GM19238 (cell line): ENCODE data around the gene TRMT1.
A peak's percentile ranks its signal among the peaks of the same experiment; 100 is the strongest.

ENCODE experiments used
- DNase-seq: peaks from one replicate; pipeline ENCODE4 v3.0.0; 2011; ENCODE audit warnings: low spot score; ENCODE audit not compliant: insufficient read length

The TRMT1 gene

DNA sequence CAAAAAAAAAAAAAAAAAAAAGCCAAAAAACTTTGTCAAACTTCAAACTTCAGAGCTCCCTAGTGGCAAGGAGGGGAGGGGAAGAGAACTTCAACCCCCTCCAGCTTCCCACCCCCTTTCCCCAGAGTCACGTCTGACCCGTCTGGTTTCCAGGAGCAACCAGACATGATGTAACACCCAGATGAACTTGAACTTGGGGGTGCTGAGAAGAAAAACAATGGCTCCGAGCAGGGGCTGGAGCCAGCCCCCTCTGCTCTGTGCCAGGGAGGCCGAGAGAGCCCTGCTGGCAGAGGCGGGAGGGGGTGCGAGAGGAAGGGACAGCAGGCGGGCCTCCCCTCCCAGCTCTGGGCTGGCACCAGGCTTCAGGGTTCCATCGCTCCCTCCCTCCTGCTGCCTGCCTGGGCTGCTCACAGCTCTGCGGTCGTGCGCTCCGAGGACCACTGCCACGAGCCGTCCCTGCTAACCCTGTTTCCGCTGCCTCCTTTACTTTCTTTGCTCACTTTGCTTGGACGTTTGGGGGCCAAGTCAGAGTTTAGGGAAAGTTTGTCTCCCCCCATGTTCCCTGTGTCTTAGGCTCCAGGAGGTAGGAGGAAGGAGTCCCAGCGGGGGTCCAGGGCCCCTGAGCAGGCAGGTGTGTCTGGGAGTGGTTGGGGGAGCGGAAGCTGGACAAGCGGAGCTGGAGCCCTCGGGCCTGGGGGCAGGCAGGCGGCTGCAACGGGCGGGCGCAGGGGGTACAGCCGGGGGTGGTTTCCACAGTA is 25.0 kb downstream of the TRMT1 start:
- DNase-seq, result no peak

DNA sequence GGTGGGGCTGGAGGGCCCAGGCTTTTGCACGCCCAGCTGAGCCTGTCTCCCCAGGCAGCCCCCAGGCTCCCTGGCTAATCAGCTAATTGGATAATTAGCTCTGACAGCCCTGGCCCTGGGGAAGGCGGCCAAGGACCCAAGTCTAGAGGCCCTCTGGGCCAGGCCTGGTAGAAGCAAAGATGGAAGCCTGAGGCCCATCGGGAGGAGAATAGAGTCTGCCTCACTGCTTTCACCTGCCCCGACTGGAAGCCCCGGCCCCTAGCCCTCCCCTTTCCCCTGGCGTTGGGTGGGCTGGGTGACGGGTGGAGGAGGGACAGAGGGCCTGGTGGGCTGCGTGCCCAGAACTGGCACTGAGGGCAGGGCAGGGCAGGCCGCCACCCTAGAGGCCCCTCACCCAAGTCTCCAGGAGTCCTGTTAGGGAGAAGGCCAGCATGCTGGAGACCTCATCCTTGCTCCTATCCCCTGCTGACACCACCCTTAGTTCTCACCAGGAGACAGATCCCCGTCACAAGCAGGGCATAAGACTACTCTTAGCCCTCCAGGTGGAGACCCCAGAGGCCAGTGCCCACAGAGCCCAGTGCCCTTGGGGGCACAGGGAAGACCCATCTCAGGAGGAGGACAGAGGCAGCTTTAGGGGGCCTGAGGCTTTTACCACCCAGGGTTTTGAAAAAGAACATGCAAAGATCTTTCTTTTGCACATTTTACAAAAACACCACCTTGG is 25.9 kb downstream of the TRMT1 start:
- no peak for DNase-seq

DNA sequence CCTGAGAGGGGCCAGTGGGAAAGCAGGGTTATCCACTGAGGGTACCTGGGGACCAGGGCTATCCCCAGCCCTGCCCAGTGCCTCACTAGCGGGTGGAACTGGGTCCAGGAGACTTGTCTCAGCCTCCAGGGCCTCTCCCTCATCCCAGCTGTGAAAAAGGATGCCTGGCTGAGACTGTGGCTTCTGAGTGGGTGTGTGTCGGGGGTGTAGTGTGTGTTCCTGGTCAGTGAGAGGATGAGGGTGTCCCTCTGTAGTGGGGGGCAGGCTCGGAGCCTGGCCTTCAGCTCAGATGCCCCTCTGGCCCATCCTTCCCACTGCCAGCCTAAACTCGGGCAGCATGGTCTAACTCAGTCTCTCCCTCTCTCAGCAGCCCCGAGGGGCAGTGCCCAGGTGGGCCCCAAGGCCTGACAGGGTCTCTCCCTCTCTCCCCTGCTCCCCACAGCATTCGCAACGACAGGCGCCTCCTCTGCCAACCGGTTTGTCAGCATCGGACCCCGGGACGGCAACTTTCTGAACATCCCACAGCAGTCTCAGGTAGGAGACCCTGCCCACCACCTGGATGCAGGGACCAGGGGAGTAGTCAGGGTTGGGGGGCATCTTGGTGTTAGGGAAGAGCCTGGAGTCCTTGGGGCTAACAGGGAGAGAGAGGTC is 26.6 kb downstream of the TRMT1 start:
- DNase-seq, result no peak

DNA sequence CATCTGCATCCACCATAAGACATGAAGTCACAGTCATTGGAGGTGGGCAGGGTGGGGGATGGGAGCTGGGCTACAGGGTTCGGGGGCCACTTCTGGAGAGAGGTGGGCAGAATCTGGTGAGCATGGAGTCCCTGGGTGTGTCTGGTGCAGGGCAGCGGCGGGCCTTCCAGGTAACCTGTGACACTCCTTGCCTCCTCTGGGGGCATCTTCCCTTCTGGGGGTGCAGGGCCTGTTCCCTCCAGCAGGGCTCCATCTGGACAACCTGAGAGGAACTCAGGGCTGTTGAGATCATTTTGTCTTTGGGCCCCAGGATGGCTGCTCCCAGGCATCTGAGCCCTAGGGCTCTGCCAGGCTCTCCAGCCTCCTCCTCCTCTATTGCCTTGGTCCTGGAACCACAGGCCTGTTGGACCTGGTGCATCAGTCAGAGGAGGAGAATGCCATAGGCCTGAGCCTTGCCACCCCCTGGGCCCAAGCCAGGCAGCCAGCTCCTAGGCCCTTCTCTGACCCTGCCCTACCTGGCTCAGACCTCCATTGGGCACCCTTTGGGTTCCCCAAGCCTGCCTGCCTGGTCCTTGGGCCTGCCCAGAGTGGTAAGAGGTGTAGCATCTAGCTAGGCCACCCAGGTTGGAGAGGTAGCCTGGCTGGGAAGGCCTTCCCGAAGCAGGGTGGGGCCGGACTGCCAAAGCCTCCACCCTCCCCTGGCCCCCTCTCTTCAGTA is 27.2 kb downstream of the TRMT1 start:
- DNase-seq, result peak; percentile 62

DNA sequence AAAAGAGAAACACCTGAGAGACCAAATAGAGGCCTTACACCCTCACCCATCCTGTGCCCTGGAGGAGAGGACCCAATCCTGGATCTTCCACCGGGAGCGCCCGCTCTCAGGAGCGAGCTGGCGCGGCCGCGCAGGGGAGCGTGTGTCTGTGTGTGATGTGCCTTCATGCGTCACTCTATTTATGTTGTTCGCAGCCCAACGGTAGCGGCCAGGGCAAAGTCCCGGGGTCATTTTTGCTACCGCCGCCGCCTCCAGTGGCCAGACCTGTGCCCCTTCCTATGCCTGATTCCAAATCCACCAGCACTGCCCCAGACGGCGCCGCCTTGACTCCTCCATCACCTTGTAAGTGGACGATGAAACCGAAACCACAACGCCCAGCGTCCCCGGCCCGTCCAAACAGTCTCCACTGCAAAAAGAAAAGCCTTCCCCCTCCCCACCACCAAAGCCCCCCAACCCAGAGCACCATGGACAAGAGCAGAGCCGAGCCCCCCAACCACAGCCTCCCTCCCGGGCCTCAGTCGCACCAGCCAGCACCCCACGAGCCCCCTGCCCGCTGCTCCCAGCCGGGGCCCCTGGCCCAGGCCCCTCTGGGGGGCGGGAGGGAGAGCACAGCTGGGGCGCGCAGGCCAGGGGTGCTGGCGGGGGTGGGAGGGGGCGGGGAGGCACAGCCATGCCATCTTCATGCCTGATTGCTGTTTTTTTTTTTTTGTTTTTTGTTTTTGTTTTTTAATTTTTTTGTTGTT is 28.6 kb downstream of the TRMT1 start:
- no peak for DNase-seq

DNA sequence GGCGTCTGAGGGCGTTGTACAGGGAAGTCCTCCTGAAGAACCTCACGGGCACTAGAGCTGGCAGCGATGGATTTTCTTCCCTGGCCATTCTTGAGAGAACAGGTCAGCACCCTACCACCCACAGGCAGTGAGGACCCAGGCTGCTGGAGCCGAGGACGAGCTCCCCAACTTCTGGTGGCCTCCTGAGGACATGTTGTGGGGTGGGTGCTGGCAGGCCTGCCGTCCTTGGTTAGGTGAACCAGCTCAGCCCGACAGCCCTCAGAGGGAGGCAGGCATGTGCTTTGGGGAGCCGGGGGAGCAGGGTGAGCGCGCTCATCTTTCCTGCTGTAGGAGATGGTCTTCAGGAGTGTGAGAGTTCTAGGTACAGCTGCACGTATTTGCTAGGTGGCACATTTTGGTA is 29.2 kb downstream of the TRMT1 start:
- DNase-seq, result no peak

DNA sequence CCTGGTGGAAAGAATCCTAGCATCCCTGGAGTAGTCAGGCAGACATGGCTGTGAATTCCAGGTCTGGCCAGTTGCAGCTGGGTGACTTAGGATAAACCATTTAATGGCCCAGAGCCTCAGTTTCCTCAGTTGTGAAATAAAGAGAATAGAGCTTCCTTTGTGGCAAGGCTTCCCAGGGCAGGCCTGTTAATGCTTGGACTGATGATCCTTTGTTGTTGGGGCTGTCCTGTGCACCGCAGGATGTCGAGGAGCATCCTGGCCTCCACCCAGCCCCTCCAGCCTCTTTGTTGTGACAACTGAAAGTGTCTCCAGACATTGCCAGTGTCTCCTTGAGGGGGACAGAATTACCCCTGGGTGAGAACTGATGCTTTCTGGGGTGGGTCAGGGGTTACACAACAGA is 30.2 kb downstream of the TRMT1 start:
- DNase-seq, result no peak

DNA sequence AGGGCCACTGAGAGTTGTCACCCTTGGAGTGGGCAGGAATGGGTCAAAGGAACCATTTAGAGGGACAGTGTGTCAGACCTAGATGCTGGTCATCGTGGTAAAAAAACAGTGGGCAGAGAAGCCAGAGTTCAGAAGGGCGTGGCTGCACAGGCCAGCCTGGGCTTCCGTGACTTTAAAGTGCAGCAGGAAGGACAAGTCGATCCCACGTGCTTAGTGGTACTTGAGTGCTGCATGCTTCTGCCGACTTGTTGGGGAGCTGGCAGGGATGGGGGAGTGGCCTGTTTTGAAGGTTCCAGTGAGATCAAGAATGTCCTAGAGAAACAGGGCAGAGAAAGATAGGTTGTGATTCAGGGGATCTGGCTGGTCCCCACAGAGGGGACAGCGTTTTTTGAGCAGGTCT is 30.9 kb downstream of the TRMT1 start:
- no peak for DNase-seq

DNA sequence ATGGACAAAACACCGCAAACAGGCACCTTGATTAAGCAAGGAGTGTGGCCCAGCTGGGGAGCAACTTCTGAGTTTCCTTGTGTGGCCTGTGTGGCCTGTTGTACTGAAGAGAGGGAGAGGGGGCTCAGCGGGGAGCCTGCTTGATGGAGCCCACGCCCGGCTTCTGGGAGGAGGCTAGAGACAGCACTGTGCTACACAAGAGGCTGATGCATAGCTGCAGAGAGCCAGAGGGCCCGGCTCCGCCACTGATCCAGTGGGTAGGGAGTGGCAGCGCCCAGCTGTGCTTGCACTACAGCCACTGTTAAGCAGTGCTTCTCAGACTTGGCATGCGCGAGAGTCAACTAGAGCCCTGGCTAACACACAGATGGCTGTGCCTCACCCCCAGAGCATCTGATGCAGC is 32.9 kb downstream of the TRMT1 start:
- no peak for DNase-seq

DNA sequence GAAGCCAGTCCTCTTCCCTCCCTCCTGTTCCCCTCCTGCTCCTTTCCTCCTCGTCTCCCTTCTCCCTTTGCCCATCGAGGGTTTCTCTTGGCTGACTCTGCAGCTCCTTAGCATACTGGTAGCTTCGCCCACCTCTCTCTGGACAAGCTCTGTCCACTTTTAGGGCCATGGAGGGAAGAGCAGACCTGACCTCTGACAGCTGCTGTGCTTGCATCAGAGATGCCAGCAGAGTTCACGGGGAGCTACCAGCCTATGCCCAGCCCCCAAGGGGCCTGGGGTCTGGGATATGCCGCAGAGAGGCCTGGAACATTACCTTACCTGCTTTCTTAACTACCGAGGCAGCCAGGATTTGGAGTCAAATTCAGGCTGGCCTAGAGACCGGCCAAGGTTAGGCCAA is 33.5 kb downstream of the TRMT1 start:
- DNase-seq, result no peak

DNA sequence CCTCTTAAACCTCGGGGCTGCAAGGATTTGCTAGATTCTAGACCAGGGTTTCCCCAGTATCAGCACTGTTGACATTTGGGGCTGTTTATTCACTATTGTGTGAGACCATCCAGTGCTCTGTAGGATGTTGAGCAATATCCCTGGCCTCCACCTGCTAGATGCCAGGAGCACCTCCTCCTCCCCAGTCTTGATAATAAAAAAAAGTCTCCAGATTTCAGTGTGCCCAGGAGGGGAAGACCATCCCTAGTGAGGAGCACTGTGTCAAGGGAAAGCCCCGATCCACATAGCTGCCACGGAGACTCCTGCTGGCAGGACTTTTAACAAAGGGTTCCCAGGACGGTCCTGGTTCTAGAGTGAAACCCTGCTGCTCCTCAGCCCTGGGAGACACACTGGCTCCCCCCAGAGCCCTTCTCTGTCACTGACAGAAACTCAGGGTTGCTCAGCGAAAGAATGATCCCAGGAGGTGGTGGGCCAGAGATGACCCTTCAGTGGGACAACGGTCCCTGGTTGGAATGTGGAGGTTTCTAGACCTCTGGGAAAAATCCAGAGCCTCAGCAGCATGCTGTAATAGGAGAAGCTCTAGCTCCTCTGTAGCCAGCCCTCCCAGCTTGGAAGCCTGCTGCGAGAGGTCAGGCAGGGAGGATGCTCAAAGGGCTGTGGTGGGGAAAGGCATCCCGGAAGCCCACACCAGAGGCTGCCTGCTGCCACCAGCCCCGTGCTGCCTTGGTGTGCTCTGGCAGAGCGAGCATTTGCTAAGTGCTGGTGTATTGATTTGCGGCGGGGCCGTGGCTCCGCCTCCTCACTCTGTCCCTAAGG is 34.1 kb downstream of the TRMT1 start:
- DNase-seq, result no peak

DNA sequence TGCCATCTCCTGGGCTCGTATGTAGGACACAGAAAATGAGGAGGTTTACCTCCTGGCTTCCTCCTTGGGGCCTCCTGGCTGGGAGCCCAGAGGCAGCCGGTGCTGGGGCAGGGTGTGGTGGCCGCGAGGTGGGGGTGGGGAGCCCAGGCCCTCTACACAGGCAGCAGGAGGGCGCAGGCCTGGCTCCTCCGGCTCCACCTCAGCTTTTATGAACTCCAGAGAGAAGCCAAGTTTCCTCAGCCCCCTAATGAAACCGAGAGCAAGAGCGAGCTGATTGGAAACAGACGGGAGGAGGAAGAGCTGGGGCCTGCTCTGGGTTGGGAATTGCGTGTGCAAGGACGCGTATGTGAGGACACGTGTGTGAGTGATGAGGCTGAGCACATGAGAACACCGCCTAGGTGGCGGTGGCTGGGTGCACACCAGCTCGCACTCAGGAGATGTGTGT is 37.0 kb downstream of the TRMT1 start:
- DNase-seq, result no peak

DNA sequence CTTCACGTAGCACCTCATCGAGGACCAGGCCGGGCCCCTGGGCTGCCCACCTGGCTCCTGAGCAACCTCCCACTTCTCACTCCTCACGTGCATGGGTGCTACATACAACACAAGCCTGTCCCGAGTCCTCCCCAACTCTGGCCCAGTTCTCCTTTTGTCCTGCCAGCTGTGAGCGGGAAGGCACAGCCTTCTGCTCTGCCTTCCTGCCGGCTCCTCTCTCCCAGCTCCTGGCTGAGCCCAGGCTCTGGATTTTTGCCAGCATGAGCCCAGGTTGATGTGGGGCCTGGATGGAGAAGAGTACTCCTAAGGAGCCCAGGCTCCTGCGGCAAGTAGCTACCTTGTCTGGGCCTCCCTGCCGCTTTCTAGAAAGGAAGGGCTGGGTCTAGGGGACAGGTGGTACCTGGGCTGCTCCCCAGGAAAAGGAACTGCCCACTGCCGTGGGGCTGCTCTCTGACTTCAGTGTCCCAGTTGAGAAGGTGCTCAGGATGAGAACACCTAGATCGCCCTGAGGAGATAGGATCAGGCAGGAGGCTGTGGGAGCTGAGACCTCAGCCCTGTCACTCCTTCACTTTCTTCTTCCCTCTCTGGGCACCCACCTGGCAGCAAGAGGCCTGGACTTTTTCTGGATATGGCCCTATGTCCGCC is 37.5 kb downstream of the TRMT1 start:
- no peak for DNase-seq

DNA sequence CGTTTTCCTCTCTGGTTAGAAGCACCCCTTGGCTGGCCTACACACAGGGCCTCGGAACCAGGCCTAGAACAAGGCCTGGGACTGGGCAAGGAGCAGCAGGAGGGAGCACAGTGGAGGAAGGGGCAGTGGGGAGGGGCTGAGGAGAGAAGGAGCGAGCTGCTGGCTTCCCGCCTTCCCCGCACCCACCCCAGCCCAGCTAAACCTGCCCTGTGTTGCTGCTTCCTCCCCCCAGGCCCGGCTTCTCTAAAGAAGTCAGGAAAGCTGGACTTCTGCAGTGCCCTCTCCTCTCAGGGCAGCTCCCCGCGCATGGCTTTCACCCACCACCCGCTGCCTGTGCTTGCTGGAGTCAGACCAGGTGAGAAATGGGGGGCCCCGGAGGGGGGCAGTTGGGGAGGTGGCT is 38.2 kb downstream of the TRMT1 start:
- DNase-seq, result no peak

DNA sequence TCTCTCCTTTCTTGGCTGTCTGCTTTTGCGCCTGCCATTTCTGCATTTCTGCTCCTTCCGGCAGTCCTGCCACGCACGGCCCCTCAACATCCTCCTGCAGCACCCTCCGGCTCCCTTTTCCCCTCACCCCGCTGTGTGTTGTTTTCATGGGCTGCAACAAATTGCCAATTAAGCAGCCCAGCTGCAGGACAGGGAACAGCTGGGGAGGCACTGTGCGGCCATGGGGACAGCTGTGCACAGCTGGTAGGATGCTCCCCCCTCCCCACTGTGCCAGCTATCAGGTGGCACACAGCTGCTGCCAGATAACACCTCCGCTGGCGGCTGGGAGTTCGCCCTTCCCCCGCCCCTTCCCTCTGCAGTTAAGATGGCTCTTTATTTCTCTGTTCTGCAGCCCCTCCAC is 39.3 kb downstream of the TRMT1 start:
- no peak for DNase-seq

DNA sequence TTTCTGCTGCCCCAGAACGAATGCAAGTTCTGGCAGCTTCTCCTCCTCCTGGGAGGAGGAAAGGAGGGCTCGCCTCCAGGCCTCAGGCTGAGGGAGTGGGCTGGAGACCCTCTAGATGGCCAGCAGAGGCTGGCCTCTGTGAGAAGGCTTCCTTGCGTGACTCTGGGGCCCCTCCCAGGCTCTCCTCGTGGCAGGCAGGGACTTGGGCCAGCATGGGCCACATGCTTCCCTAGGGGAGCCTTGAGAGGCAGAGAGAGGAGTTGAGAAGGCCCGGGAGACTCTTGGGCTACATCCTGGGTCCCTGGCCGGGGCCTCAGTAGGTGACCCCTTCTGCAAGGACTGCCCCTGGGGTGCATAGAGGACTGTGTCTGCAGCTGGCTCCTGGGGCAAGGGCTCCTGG is 39.8 kb downstream of the TRMT1 start:
- DNase-seq, result no peak

DNA sequence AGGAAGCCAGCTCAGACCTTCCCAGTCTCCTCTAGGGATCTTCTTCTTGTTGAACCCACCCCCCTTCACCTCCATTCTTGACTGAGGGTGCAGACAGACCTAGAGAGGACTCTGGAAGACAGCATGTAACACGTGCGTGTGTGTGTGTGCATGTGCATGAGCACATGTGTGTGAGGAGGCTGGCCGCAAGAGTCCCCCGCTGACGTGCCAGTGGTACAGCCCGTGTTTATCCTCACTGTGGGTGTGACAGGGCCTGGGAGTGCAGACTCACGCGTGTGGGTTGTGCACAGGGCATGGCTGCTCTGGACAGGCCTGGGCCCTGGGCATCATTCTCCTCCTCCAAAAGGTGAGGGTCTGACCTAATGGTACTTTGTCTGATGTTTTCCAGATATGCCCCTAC is 40.2 kb downstream of the TRMT1 start:
- no peak for DNase-seq

DNA sequence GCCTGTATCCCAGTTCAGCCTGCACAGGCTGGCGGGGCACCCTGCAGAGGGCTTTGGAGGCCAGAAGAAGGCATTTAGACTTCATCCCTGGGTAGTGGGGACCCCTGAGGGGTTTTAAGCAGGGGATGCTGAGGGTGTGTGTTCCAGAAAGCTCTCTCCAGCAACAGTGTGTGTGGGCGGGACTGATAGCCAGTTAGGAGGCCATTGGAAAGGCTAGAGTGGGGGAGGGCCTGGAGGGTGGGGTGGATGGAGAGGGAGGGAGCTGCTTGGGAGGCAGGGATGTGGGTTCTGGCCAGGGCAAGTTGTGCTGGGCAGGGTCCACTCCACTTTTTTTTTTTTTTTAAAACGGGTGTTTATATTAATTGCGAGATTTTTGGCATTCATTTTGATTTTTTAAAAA is 42.2 kb downstream of the TRMT1 start:
- no peak for DNase-seq

DNA sequence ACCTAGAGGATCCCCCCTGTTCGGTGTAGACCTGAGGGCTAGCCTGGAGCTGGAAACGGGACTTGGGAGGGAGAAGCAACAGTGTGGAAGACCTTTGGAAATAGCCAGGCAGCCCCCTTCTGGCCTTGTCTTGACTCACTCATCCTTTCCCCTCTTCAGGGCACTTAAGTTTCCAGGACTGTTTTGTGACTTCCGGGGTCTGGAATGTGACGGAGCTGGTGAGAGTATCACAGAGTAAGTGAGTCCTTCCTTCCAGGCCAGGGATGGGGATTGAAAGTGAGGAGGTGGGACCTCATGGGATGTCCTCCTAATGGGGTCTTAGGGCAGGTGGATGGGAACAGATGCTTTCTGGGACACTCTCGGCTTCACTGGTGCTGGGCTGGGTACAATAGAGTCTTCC is 43.3 kb downstream of the TRMT1 start:
- DNase-seq, result no peak
